ENCODE data around the gene STXBP3.
"Not testable (repeated sequence)": the region's sequence is repeated elsewhere in the genome, so short reads cannot be mapped to it uniquely, and the experiment has no call there.

The STXBP3 gene

DNA sequence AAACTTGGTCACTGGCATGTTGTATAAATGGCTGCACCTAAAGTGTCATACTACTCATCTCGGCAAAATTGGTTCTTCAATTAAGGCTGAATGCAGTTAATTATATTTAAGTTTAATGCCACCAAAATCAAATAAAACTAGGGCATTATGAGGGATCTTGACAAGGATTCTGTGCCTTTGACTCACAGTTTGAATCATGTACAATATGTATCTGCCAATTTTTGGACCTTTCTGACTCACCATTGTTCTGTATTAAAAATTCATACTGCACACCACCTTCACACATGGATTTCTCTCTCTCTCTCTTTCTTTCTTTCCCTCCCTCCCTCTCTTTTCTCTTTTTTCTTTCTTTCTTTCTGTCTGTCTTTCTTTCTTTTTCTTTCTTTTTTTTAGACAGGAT is 14.1 kb upstream of the STXBP3 start:
- DNase-seq, result peak; percentile 30

DNA sequence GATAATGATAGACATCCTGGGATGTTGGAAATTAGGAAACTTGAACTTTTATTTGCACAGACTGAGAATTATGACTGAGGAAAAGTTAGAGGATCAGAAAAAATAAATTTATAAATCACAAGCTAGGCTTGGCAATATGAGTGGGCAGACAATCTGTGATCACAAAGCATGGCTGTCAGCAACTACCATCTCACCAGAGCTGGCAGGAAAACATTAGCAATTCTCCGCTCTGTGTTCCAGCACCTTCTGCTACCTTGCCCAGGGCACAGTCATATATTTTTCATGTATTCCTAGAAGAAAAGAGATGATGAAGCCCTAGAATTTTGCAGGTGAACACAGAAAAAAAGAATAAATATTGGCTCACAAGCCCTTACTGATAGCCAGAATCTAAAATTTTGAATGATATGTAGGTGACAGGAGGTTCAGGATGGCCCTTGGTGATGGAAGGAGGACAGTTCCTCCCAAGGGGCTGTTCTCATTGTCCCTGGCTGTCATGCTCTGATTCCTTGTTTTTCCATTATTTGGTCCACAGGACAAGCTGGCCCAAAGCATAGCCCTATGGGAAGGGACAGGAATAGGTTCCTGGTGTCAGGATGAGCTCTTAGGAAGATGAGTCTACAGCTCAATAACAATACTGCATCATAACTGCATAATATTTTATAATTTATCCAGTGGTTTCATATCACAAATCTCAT is 12.2 kb upstream of the STXBP3 start:
- no peak for DNase-seq

DNA sequence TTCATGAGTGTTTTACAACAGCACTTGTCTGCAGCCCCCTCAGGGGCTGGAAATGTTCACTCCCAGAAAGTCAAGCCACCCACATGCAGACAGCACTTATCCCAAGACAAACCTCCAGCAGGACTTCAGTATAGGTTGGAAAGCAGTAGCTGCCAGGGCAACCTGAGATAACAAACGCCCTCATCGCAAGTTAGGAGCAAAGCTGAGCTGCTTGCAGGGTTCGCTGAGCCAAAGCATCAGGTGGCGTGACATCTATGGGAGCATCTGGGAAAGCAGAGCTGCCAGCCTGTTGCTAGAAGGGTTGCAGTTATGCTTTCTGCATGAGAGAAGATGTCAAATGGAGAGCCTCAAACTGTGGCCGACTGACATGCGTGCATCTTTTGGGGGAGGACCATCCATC is 4.2 kb upstream of the STXBP3 start:
- DNase-seq, result no peak

DNA sequence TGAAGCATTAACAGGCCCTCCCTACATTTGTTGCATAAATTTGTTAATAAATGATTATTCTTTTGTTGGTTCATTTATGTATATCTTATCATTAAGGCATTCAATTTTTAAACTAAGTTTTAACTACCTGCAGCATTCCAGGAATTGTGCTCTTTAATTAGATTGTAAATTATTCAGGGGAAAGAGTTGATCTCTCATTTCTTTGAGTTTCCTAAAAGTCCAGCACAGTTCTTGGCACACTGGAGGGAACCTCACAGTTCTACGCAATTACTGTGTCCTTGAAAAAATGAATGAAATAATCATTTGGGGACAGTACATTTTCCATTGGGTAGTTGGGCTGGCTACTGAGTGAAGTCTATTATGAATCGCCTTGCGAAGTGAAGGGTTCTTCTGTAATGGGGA is 493 bp upstream of the STXBP3 start:
- no peak for DNase-seq

DNA sequence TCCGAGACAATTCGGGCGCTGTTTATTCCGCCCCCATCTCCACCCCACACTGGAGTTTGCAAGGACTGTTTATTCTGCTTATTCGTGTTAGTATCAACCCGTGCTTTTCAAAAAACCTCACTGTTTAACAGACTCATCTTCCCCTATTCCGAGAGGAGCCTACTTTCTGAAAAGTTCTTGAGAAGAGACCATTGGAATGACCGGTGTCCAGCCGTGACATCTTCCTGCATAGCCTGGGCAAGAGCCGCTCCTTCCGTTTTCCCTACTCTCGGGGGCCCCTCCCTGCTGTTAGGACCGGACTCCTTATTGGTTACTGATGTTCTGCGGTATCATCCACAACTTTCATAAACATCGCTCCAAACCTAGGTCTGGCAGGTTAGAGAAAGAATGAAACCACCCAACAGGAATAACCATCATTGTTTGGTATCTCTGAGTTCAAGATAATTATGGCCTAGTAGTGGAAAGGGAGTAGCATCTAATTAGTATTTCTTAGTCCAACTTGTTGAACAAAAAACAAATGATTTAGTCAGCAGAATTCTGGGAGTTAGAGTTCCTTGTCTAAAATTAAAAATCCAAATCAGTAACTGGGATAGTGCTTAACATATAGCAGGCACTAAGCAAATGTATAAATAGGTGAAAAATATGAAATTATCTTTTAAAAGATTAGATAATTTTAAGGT is 837 bp downstream of the STXBP3 start:
- DNase-seq, result peak; percentile 82

DNA sequence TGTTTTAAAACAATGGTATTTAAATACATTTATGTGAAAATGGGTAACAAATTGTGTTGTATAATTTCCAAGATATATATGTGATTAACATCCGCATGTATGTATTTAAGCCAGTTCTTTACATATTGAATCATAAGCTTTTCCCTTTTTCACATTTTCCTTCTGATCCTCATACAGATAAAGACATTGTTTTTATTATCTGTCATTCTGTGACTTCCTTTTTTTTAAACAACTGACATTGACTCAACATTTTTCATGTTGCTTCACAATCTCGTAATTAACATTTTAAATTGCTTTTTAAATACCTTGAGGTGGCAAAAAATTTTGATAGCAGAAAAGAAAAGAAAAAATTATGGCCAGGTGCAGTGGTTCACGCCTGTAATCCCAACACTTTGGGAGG is 1.4 kb downstream of the STXBP3 start:
- no peak for DNase-seq

DNA sequence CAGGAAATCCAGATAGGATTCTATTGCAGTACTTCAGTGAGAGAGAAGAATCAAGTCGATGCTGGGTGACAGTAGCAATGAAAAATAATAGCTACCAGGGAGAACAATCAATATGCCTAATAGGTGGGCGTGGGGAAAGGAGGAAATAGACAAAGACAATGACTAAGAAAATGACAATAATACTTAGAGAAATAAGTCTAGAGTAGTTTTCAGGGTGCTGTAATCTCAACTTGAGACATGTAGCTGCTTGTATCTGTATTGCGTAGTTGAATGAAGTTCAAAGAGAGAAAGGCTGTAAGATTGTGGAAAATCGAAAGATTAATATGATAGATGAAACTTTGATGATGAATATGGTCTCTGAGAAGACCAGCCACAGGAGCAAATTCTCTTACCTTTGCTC is 2.6 kb downstream of the STXBP3 start:
- no peak for DNase-seq

DNA sequence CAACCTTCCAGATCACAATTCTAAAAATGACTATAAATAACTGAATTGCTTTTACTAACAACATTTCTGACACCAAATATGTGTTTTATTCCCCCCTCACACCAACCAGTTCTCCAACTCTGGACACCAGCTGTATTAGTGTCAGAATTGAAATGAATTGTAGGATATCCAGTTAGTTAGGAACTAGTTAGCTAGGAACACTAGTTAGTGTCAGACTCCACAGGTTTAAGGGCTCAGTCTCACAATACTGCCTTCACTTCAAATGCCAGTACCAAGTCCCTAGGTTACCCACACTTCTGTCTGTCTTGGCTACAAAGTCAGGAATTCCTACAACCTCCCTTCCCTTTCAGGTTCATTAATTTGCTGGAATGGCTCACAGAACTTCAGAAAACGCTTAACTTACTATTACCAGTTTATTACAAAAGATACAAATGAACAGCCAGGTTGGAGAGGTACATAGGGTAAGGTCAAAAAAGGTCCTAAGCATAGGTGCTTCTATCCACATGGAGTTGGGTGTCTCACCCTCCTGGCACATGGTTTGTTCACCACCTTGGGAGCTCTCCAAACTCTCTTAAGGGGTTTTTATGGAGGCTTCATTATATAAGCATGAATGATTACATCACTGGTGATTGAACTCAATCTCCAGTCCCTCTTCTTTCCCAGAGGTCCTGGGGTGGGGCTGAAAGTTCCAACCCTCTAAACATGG is 4.2 kb downstream of the STXBP3 start:
- no peak for DNase-seq

DNA sequence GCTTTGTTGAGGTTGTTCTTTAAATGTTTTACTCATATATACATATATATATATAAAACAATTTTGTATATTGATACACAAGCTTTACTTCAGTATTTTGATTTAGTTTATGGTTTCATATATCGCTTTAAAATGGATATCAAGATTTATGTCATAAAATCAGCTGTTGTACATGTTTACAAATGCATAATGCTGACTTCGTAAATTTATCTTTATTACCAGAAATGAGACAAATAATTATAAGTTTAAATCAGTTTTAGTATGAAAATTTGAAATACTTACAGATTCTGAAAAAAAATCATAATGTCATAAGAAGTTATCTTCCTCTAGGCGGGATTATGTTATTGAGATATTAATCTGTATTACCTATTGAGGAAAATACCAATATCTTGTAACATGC is 6.9 kb downstream of the STXBP3 start:
- no peak for DNase-seq

DNA sequence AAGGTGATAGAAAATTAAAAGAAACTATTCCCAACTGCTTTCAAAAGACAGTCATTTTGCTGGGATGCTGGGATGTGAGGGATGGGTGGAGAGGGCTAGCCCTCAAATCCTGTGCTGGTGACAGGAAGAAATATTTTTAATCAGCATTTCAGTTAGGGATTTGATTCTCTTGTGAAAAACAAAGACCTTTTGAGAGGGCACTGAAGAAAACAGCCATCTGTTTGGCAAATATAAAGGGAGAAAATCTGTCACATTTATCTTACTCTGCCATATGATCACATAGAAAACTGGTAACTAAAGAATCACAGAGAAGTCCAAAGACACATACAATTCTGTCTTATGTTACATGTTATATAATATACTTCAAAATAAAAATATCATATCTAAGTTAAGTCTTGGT is 12.3 kb downstream of the STXBP3 start:
- DNase-seq, result no peak

DNA sequence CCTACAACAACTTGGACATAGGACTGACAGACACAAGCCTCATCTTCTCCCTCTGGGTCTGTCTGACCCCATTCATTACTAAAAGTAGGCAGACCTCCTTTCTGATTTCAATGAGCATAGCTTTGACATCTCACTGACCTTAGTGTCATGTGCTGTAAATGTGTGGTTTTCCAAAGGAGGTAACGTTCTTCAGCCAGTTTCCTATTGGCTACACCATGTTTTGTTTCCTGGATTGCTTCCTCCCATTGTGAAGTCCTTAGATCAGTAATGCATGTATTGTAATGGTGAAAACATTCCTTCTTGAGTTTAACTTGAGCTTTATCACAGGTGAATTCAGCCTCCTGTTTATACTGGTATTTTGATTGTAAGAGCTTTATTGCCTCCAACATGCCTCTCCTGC is 20.6 kb downstream of the STXBP3 start:
- DNase-seq, result no peak

DNA sequence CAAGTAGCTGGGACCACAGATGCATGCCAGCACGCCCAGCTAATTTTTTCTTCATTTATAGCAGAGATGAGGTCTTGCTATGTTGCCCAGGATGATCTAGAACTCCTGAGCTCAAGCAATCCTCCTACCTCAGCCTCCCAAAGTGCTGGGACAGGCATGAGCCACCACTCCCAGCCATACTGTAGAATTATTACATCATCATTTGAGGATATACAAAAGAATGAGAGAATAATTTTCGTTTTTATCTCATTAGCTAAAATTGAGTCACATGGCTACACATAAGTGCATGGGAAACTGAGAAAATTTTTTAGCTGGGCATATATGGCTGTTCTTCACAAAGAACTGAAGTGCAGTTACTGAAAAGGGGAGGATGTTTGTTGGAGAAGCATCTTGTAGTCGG is 21.2 kb downstream of the STXBP3 start:
- DNase-seq, result no peak

DNA sequence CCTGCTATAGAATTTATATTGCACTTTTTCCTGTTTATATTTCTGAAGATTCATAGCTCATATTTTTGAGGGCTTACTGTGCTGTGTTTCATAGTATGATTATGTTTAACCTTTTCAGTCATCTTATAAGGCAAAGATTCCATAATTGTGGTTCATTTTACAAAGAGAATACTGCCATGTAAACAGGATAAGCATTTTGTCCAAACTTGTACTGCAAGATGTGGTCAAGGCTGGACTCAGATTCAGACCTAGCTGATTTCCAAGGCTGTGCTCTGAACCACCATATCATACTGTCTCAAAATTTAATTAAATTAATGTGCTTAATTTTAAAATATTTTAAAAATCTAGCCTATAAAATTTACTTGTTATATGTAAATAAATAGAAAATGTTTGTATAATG is 31.4 kb downstream of the STXBP3 start:
- no peak for DNase-seq

DNA sequence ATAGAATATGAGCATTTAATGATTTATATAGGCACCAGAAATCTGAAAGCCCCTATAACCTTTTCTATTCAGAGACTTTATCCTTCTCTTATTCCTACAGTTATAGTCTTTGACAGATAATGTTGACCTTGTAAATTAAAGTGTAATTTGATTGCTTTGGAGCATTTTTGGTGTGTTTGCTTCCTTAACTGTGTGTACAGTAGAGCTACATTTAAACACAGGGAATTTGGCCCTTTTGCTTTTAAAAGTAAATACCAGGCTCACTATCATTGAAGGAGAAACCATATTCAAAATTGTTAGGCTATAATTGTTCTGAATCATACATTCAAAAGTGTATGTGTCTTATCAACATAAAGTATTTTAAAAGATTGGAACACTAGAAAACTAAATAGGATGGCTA is 33.0 kb downstream of the STXBP3 start:
- DNase-seq, result no peak

DNA sequence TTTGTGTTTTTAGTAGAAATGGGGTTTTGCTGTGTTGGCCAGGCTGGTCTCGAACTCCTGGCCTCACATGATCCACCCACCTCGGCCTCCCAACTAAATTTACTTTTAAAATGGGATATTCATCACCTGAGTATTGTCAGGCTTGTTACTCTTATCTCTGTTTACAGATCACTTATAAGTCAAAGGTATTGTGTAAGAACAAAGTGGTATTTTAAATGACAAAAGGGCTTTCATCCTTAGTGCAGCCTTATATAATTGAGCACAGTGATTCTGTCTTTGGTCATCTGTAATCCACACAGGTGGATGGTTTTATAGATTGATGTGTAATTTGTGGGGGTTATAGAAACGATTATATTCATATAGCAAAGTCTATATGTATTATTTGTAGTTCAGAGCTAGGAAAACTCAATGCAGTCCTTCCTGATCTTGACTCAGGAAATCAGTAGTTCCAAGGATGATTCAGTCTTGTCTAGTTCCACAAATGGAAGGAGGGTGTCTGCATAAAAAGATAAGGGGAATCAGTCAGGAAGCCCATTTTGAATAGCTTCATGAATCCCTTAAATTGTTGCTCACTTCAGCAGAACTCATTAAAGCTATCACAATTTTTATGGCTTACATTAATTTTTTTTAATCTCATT is 34.6 kb downstream of the STXBP3 start:
- no peak for DNase-seq

DNA sequence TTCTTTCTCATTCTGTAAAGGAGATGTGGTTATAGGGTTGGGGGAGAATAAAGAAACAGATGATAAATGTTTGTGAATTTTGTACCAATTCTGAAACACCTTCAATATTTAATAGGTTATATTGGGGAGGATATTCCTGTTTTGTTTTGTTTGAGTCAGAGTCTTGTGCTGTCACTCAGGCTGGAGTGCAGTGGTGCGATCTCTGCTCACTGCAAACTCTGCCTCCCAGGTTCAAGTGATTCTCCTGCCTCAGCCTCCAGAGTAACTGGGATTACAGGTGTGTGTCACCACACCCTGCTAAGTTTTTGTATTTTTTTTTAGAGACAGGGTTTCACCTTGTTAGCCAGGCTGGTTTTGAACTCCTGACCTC is 35.1 kb downstream of the STXBP3 start:
- not testable (repeated sequence) for DNase-seq

DNA sequence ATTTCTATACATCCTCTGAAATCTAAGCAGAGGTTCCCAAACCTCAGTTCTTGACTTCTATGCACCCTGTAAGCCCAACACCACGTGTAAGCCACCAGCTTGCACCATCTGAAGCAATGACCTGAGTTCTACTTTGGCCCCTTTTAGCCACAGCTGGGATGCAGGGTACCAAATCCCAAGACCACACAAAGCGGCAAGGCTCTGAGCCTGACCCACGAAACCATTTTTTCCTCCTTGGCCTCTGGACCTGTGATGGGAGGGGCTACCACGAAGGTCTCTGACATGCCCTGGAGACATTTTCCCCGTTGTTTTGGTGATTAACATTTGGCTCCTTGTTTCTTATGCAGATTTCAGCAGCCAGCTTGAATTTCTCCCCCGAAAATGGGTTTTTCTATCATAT is 38.8 kb downstream of the STXBP3 start:
- no peak for DNase-seq

DNA sequence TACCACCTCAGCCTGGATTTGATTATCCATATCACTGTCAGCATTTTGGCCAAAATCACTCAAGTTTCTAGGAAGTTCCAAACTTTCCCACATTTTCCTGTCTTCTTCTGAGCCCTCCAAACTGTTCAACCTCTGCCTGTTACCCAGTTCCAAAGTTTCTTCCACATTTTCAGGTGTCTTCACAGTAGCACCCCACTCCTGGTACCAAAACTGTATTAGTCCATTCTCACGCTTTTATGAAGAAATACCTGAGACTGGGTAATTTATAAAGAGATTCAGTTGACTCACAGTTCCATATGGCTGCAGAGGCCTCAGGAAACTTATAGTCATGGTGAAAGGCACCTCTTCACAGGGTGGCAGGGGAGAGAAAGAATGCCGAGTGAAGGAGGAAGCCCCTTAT is 39.4 kb downstream of the STXBP3 start:
- no peak for DNase-seq

DNA sequence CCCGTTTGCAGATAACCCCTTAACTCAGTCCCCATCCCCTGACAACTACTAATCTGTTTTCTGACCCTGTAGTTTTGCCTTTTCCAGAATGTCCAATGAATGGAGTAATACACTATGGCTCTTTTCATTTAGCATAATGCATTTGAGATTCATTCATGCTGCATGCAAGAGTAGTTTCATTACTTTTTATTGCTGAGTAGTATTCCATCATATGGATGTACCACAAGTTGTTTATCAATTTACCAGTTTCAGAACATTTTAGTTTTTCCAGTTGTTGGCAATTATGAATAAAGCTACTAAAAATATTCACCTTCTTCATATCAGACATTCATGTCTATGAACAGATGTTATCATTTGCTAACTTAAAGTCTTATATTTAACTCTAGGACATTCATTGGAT is 45.3 kb downstream of the STXBP3 start:
- DNase-seq, result no peak

DNA sequence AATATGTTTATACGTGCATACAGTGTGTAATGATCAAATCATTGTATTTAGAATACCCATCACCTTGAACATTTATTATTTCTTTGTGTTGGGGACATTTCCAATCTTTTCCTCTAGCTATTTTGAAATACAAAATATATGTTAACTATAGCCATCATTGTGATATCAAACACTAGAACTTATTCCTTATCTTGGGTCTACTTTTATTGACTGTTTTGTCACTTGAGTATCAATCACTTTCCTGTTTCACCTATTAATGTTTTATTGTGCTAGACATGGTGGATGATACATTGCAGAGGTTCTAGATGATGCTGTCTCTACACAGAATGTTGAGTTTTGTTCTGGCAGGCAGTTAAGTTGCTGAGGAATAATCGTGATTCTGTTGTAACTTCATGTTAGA is 45.9 kb downstream of the STXBP3 start:
- DNase-seq, result no peak

DNA sequence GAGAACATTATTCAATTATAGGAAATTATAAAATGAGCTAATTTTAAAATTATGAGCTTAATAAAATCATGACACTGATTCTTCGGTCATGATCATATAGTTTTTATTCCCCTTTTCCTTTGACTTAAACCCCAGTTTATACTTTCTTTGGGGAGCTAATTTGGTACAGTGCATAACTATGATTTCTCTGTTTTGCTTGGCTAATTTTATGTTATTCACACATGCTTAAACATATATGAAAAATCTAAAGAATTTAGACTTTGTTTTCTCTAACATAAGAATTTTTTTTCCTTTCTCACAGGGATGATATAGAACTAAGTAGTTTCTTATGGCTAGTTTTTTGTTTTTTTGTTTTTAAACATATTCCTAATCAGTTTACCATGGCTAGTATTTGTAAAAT is 52.5 kb downstream of the STXBP3 start:
- DNase-seq, result no peak

DNA sequence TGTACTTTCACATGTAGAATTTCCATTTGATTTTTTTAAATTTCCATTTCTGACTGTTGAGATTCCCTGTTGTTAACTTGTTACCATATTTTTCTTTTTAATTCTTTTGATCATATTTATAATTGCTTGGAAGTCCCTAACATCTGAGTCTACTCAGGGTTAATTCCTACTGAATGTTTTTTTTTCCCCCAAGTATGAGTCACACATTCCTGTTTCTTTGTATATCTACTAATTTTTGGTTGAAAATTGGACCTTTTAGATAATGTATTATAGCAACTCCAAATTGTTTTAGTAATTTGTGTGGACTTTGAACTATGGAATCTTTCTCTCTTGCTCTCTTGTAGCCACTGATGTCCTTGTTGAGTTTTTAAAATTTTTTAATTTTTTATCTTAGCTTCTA is 54.6 kb downstream of the STXBP3 start:
- peak; percentile 47 for DNase-seq

DNA sequence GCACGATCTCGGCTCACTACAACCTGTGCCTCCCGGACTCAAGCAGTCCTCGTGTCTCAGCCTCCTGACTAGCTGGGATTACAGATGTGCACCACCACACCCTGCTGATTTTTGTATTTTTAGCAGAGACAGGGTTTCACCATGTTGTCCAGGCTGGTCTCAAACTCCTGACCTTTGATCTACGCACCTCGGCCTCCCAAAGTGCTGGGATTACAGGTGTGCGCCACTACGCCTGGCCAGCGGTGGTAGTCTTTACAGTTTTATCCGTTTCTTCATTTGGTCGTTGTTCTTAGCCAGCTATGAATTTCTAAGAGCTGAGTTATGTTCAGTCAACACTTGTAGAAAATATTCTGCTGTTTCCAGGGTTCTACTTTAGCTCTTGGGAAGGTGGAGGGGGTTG is 57.1 kb downstream of the STXBP3 start:
- DNase-seq, result no peak

DNA sequence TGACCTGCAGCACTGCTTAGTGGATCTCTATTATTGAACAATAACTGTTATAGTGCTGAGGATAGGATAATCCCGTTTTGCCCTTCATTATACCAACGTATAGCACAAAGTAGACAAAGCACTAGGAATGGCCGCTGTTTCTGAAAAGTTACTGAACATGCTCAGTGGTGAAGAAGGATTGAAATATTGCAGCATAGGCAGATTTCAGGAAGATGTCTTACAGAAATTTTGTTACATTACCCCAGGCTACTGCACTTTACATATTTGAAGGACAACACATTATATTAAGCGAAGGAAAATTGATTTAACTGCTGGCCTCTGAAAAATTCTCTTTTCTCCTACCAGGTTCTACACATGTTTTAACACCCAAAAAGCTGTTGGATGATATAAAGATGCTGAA is 62.0 kb downstream of the STXBP3 start:
- no peak for DNase-seq

Measured in fibroblast of skin of right biceps (primary cell).